Cerebellar nuclear complex (tissue), 1 donor: ENCODE results near the gene ATP6V0E1.
A peak's percentile ranks its signal among the peaks of the same experiment; 100 is the strongest.
"Not testable (repeated sequence)": the region's sequence is repeated elsewhere in the genome, so short reads cannot be mapped to it uniquely, and the experiment has no call there.

Experiments
- DNase-seq, 2 experiments: peaks; one replicate each; lab custom pipeline; 2025; lab: John Stamatoyannopoulos, UW

The ATP6V0E1 gene

DNA sequence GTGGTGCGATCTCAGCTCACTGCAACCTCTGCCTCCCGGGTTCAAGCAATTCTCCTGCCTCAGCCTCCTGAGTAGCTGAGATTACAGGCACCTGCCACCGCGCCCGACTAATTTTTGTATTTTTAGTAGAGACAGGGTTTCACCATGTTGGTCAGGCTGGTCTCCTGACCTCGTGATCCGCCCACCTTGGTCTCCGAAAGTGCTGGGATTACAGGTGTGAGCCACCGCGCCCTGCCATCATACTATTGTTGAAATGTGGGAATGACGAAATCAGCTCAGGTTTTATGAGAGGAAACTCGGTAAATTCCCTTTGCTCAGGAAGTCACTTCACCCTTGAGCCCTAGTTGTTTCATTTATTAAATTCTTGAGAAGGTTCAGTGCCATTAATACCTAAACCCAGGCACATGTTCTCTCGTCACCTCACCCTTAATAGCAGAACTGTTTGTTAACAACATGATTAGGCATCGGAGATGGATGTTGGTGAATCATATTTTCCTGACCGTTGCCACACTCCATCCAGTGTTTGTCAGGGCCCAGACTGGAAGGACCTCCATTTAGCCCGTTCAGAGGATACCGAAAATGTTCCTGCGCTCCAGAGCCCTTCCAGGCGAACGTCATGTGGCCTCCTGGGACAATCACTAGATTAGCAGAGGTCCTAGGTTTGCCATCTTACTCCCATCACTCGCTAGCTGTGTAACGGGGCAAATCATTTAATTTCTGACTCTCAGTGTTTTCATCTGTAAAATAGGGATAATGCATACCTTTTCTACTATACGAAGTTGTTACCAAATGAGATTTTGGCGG is 52.5 kb downstream of the ATP6V0E1 start:
- no peak for DNase-seq

DNA sequence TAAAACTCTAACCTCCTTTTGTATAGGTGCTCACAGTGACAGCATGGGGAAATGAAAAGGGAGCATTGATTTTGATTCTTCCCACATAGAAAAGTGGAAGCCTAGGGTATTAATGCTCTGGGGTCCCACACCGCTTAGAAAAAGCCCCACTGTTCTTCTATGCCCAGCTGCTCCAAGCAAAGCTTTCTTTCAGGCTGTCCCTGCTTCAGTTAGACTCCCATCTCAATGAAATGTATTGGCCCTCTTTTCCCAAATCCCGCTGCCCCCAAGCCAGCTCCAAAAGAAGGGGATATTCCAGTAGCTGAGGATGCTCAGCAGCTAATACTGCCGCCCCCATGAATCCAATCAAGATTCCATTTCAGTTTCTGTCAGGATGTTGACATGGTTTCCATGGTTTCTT is 55.6 kb downstream of the ATP6V0E1 start:
- DNase-seq = no peak

GRCh38 chr5:173039964-173040363 is 56.4 kb downstream of the ATP6V0E1 start:
- no peak for DNase-seq

DNA sequence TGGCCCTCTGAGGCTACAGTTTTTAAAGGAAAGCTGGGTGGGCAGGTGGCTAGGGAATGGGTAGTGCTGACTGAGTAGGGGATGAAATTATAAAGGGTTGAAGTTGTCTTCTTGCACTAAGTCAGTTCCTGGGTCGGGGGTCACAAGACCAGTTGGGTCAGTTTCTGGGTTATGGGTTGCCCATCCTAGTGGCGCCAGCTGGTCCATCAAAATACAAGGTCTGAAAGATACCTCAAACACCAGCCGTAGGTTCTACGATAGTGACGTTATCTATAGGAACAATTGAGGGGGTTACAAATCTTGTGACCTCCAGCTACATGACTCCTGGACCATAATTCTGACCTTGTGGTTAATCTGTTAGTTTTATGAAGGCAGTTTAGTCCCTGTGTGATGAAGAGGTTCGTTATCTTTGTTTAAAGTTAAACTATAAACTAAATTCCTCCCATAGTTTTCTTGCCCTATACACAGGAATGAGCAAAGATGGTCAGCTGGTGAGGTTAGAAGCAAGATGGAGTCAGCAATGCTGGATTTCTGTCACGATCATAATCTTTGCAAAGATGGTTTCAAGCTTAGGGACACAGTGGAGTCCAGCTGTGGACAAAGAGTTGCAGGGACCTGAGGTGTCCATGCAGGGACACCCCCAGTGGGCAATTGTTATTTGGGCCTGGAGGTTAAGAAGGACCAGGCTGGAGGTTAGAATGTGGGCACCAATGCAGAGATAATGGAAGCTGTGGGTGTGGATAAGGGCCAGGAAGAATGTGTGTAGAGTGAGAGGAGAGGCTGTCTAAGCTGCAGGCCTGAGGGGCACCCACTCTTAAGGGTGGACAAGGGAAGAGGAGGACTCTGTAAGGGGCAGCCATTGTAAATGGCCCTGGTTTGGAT is 58.6 kb downstream of the ATP6V0E1 start:
- no peak for DNase-seq

DNA sequence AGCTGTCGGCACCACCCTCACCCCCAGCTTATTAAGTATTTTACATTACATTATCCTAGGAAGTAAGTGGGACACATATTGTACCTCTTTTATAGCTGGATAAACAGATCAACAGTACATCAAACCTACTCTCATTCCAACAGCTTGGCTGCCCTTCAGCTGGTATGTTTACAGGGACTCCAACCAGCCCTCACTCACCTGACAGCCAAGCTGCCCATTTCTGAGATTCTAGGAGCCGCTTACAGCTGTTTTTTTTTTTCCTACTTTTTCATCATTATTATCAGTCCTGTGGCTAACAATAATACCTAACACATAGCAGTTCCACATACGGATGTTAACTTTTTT is 59.2 kb downstream of the ATP6V0E1 start:
- DNase-seq = no peak

DNA sequence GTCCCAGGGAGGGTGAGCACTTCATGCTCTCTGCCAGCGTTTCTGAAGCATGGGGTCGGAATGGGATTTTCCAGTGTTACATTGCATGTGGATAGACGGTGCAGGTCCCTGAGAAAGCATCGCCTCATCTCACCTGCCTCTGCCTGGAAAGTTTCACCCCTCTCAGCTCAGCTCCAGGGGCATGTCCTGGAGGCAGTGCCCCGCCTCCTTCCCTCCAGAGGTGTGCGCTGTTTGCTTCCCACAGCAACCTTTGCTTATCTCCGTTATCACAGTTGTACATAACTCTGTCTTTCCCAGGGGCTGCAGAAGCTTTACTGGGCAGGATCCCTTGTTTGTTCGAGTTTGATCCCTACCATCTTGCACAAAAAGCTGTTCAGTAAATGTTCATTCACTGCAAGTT is 61.9 kb downstream of the ATP6V0E1 start:
- no peak for DNase-seq

DNA sequence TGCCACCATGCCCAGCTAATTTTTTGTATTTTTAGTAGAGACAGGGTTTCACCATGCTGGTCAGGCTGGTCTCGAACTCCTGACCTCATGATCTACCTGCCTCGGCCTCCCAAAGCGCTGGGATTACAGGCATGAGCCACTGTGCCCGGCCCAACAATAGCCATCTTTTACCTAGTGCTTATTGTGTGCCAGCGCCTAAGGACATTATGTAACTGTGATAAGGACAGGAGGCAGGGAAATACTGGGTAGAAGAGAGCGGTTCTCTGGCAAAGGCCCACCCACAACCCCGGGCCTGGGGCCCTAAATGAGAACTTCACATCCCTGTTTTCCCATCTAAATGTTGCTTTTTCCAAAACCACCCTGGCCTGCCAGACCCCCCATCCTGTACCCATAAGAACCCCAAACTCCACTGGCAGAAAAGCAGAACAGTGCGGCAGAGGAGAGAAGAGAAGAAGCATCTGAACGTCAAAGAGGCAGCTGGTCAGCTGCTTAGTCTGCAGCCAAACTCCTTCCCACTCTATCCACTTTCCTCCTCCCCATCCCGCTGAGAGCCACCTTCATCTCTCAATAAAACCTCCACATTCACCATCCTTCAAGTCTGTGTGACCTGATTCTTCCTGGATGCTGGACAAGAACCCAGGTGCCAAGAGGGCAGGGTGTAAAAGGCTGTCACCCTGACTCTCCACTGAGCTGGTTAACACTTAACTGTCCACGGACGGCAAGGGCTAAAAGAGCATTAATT is 63.7 kb downstream of the ATP6V0E1 start:
- DNase-seq = not testable (repeated sequence)

GRCh38 chr5:173047838-173048105 is 64.2 kb downstream of the ATP6V0E1 start:
- DNase-seq = no peak

GRCh38 chr5:173050791-173051190 is 67.2 kb downstream of the ATP6V0E1 start:
- DNase-seq = no peak

- no peak for DNase-seq
Observed at GRCh38 chr5:173051746-173052145, 68.2 kb downstream of the ATP6V0E1 start.

- no peak for DNase-seq
Observed at GRCh38 chr5:173053041-173053440, 69.5 kb downstream of the ATP6V0E1 start.

- no peak for DNase-seq
Observed at GRCh38 chr5:173055042-173055721, 71.6 kb downstream of the ATP6V0E1 start.

- DNase-seq = no peak
Observed at GRCh38 chr5:173055722-173055982, 72.1 kb downstream of the ATP6V0E1 start.

DNA sequence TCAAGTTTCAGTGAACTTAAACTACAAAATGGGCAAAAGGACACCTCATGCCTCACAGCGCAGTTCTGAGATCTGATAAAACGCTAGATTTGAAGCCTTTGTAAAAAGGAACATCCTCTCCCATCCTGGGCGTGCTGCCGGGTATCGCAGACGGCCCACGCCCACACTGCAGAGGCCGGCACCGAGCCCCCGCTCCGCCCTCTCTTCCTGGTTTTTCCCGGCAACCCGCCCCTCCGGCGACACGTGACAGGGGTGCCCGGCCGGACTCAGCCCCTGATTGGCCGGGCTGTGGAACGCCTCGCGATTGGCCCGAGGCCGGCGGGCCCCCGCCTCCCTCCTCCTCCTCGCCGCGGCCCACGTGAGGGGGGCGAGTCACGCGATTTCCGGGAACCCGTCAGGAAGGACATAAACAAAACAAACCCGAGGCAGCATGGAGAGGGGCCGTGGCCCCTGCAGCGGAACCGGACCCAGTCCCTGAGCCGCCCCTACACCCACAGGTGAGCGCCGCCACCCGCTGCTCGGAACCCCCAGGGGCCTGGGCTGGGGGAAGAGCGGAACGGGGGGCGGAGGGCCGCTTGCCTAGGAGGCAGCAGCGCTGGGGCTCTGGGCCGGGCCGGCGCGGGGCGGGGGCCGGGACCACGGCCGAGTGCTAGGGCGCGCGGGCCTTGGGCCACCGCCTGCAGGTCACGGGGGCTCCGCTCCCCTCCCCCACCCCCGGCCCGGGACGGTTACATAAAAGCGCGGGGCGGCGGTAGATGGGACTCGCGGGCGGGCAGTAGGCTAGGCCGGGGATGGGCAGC is 72.6 kb downstream of the ATP6V0E1 start, which contains the start of gene CREBRF:
CREBRF (plus strand) TSS at position 370 of the 800 bp plus-strand sequence. CDS start 24,424 bp downstream, outside the sequence.
- peak; percentile 66 to 85 for DNase-seq

DNA sequence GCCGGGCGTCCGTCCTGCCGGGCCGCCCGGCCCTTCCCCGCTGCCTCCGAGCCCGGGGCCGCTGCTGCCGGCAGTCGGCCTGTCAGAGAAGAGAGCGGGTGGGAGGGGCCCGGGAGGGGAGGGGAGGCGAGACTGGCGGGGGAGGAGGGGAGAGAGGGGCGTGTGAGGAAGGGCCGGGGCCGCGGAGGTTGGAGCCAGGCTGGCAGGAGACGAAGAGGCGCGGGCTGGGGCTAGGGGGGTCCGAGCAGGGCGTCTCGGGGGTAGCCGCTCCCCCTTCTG is 73.2 kb downstream of the ATP6V0E1 start:
- no peak for DNase-seq

GRCh38 chr5:173057062-173057924 is 73.7 kb downstream of the ATP6V0E1 start:
- peak; percentile 77 to 85 for DNase-seq

DNA sequence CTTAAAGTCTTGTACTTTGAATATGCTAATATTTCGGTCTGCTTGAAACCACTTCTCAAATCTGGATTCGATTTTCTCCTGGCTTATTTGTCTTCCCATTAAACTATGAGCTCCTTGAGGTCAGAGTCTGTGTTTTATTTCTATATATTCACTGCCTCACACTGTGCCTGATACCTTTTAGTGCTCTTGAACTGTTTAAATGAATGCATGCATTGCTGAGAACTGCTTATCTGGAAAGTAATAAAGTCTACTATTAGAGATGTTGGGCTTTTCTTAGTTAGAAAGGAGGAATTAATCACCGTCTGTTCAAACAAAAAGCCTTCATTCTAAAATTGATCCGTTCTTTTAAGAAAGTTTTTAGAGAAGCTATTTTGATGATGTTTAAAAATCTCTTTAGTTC is 78.6 kb downstream of the ATP6V0E1 start:
- DNase-seq = no peak

- no peak for DNase-seq
Observed at GRCh38 chr5:173065155-173065554, 81.6 kb downstream of the ATP6V0E1 start.

- no peak for DNase-seq
Observed at GRCh38 chr5:173069671-173070070, 86.1 kb downstream of the ATP6V0E1 start.

DNA sequence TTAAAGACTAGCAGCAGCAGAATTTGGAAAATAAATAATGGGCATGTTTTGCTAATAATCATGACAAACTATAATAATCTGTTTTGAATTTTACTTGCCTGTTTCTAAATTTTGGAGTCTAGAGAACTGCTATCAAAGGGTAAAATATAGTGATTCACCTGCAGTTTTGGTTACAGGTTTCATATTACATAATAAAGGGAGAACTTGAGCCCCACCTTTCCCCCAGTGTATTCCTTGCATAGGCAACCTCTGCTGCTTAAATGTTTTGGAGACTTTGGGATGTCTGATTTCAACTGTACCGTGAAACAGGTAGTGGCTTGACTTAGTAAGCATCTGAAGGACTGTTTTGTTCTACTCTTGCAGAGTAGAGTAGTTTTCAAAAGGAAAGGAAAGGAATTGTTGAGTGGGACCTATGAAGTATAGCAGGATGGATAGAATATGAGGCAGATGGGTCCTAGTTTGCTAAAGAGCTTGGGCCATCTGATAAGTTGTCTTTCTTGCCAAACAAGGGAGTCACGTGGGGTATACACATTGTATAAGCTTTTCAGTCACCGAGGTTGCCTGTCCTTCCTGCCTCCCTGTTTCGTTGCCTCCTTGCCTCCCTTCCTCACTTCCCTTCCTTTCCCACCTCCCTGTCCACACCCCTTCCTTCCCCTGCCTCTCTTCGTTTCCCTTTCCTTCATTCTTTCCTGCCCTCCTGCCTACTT is 91.7 kb downstream of the ATP6V0E1 start:
- no peak for DNase-seq
